CD8-positive, alpha-beta memory T cell (primary cell): ENCODE measurements around the gene YAP1. TPM values are rescaled to one million over a fixed set of nuclear protein-coding genes. Genes with fewer than 3 reads are reported as not detected.

ENCODE experiments used
- polyA plus RNA-seq: library from polyadenylated mRNA; unstranded; fragments of 300-500 nt; fragmentation: Illumina TruSeq; gene quantifications from one replicate; pipeline ENCODE4 v1.2.3, GENCODE V29; 2021
- total RNA-seq, 2 experiments: library from RNA; stranded (reverse); gene quantifications; one replicate each; pipeline ENCODE4 v1.2.3, GENCODE V29; 2021

YAP1 gene
- total and polyA plus RNA-seq, 3 experiments from 2014 or later, result 0.12 to 0.42 (median 0.20) TPM

Other genes with a start within 250 kb of the YAP1 start
- gene CEP126, start 195.4 kb upstream of the YAP1 start, total RNA-seq, result 1 to 10 TPM; 1.6 to 1.8 TPM
- gene CEP126, start 195.4 kb upstream of the YAP1 start, polyA plus RNA-seq, result 1.1 TPM
- not detected for gene ANGPTL5, start 193.9 kb upstream of the YAP1 start, total RNA-seq
- not detected for gene ANGPTL5, start 193.9 kb upstream of the YAP1 start, polyA plus RNA-seq
- not detected for gene CFAP300, start 63.0 kb upstream of the YAP1 start, total RNA-seq
- gene CFAP300, start 63.0 kb upstream of the YAP1 start, polyA plus RNA-seq, result not detected
- gene BIRC3, start 207.0 kb downstream of the YAP1 start, total RNA-seq, result 100 to 1,000 TPM; 191 to 199 TPM
- gene BIRC3, start 207.0 kb downstream of the YAP1 start, polyA plus RNA-seq, result 36.7 TPM
- 10 to 100 TPM; 40.3 to 42.8 TPM for gene BIRC2, start 236.8 kb downstream of the YAP1 start, total RNA-seq
- gene BIRC2, start 236.8 kb downstream of the YAP1 start, polyA plus RNA-seq, result 35.2 TPM